ENCODE data around the gene ADRM1. TPM values are rescaled to one million over a fixed set of nuclear protein-coding genes. Genes with fewer than 3 reads are reported as not detected.

ADRM1 gene
- total RNA-seq, 1 experiment from 2014 or later = 160 TPM

DNA sequence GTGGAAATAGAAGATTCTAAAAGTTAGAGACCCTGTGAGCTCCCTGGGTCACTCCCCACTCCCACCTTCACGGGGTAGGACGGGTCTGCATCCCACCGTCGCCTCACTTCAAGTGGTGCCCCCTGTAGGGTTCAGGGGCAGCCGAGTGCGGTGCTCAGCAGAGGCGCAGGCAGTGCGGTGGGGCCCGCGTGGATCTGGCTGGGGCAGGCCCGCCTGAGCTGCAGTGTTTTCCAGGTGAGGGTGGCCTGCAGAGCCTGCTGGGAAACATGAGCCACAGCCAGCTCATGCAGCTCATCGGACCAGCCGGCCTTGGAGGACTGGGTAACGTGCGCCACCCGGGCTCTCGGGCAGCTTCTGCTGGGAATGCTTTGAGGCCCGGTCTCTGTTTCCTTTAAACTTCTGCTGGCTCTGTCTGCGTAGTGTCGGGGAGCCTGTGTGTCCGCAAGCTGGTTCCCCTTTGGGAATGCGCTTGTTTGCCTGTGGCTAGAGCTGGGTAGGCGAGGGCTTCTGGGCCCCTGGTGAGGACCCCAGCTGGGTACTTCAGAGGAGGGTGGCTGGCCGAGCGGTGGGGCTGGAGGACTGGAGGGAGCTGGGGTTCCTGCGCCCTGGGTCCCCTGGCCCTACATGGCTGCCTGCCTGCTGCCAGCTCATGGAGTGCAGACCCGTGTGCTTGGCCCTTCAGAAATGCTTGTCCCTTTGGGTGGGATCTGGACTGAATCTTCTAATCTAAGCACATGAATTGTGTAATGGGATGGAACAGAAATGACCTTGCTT, 3.8 kb downstream of the ADRM1 start:
- TF ChIP-seq USF2 (CRISPR knock-in tag; IDR thresholded peaks at IDR 0.05) (no peak), ATF2 (CRISPR knock-in tag; IDR thresholded peaks at IDR 0.05; ENCODE audit: borderline replicate concordance, low read depth) (no peak), ZNF416 (CRISPR knock-in tag; IDR thresholded peaks at IDR 0.05) (no peak), RORB (CRISPR knock-in tag; IDR thresholded peaks at IDR 0.05) (no peak), MAX (CRISPR knock-in tag; IDR thresholded peaks at IDR 0.05) (no peak), SMAD3 (CRISPR knock-in tag; IDR thresholded peaks at IDR 0.05; ENCODE audit: borderline replicate concordance) (no peak), IRF1 (CRISPR knock-in tag; IDR thresholded peaks at IDR 0.05) (no peak), TEAD1 (CRISPR knock-in tag; IDR thresholded peaks at IDR 0.05) (no peak), ZNF138 (CRISPR knock-in tag; conservative IDR thresholded peaks at IDR 0.05) (no peak)
- Mint-ChIP-seq H3K27ac (peak overlapping the region; percentile 78), H3K4me1 (peaks cover 14% of the 10 kb centered on the region), H3K36me3 (peaks cover 28% of the 10 kb centered on the region), H3K27me3 (ENCODE audit: low read depth) (no peaks in the 10 kb centered on the region), H3K4me3 (no peak overlapping the region), H3K9me3 (no peaks in the 10 kb centered on the region)
- ChIA-PET POLR2A (interaction anchor here (1.3 kb wide), 1 partner anchor 68 kb away, joined by 3 read pairs; no protein-coding TSS in a partner anchor), CTCF (interaction anchor here (1.4 to 2.7 kb wide), 4 partner anchors 62 to 95 kb away, joined by 4 to 10 read pairs (median 6); no protein-coding TSS in a partner anchor)
- no peak for ATAC-seq
- DNase-seq (ENCODE audit: low spot score) = no peak

DNA sequence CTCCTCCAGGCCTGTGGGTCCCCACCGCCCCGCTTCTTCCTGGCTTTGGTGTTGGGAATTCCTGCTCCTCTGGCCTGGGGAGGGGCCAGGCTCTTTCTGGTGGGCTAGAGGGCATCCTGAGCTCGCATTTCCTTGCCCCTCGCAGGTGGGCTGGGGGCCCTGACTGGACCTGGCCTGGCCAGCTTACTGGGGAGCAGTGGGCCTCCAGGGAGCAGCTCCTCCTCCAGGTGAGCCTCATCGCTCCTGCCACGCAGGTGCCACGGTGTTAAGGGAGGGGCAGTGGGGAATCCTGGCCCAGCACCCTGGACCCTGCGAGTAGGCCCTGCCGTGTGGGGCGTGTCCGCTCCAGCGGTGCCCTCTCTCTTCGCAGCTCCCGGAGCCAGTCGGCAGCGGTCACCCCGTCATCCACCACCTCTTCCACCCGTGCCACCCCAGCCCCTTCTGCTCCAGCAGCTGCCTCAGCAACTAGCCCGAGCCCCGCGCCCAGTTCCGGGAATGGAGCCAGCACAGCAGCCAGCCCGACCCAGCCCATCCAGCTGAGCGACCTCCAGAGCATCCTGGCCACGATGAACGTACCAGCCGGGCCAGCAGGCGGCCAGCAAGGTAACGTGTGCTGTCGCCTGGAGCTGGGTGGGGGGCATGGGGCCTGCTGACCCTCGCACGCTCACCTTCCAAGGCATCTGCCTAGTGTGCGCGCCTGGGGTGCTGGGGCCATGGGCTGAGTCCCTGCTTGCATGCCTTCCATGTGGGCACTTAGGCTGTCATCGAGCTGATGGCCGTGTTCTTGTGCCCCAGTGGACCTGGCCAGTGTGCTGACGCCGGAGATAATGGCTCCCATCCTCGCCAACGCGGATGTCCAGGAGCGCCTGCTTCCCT, 4.7 kb downstream of the ADRM1 start:
- Mint-ChIP-seq H3K27ac (no peak overlapping the region), H3K4me1 (peaks cover 14% of the 10 kb centered on the region), H3K27me3 (ENCODE audit: low read depth) (no peaks in the 10 kb centered on the region), H3K36me3 (peaks cover 28% of the 10 kb centered on the region), H3K4me3 (no peak overlapping the region), H3K9me3 (no peaks in the 10 kb centered on the region)
- no peak for ATAC-seq
- no peak for DNase-seq (ENCODE audit: low spot score)
- CTCF ChIA-PET = interaction anchor here (1.1 to 2.7 kb wide), 4 partner anchors 61 to 94 kb away, joined by 3 to 10 read pairs (median 4); no protein-coding TSS in a partner anchor
- POLR2A ChIA-PET = interaction anchor here (1.3 kb wide), 1 partner anchor 67 kb away, joined by 3 read pairs; no protein-coding TSS in a partner anchor
- TF ChIP-seq FOXP1 (CRISPR knock-in tag; IDR thresholded peaks at IDR 0.05; ENCODE audit: borderline replicate concordance) (0 out of 2 replicates have a peak, but pooled peaks have one; percentile 46), RORB (CRISPR knock-in tag; IDR thresholded peaks at IDR 0.05) (no peak)

GRCh38 chr20:62308102-62308822, 5.5 kb downstream of the ADRM1 start:
- TF ChIP-seq TP53 (CRISPR knock-in tag; IDR thresholded peaks at IDR 0.05) (no peak), SP1 (CRISPR knock-in tag; conservative IDR thresholded peaks at IDR 0.05) (no peak)
- Mint-ChIP-seq H3K36me3 (peaks cover 28% of the 10 kb centered on the region), H3K27ac (0 out of 2 replicates have a peak overlapping the region, but pooled peaks have one; percentile 63), H3K4me3 (no peak overlapping the region), H3K4me1 (peaks cover 14% of the 10 kb centered on the region), H3K27me3 (ENCODE audit: low read depth) (no peaks in the 10 kb centered on the region), H3K9me3 (no peaks in the 10 kb centered on the region)
- POLR2A ChIA-PET = interaction anchor here (1.3 kb wide), 1 partner anchor 66 kb away, joined by 3 read pairs; no protein-coding TSS in a partner anchor
- ATAC-seq (no peak), DNase-seq (ENCODE audit: low spot score) (no peak)
- CTCF ChIA-PET = interaction anchor here (1.1 to 2.0 kb wide), 3 partner anchors 74 to 93 kb away, joined by 3 to 4 read pairs (median 4); no protein-coding TSS in a partner anchor
